Mesenchymal stem cell (in vitro differentiated cells and primary cell): ENCODE measurements around the gene YEATS4.

Experiments
- DNase-seq: peaks from one replicate; pipeline ENCODE4 v3.0.0-alpha.2; 2013
- H2AFZ ChIP-seq: one replicate; pipeline ENCODE4 v1.6.1; 2013; ENCODE audit warnings: low read depth, mild to moderate bottlenecking, control low read depth, inconsistent platforms, low read length, moderate library complexity
- H2AK5ac ChIP-seq: 2 replicates; pipeline ENCODE4 v1.6.1; 2013; ENCODE audit warnings: low read length, moderate library complexity, mild to moderate bottlenecking, inconsistent platforms; ENCODE audit not compliant: severe bottlenecking
- H2BK120ac ChIP-seq: one replicate; pipeline ENCODE4 v1.6.1; 2013; ENCODE audit warnings: low read depth, mild to moderate bottlenecking, inconsistent platforms, low read length, moderate library complexity
- H2BK12ac ChIP-seq, 2 experiments: one replicate each; pipeline ENCODE4 v1.6.1; 2013; ENCODE audit warnings: inconsistent platforms in 2 of 2, low read length in 2 of 2, mild to moderate bottlenecking in 2 of 2, moderate library complexity in 2 of 2, control low read depth in 1 of 2
- H2BK15ac ChIP-seq: one replicate; pipeline ENCODE4 v1.6.1; 2013; ENCODE audit warnings: mild to moderate bottlenecking, low read depth, inconsistent platforms; ENCODE audit not compliant: poor library complexity, severe bottlenecking
- H2BK5ac ChIP-seq: 2 replicates; pipeline ENCODE4 v1.6.1; 2013; ENCODE audit warnings: low read depth, mild to moderate bottlenecking, low read length, control low read depth, inconsistent platforms; ENCODE audit not compliant: poor library complexity, severe bottlenecking
- H3K14ac ChIP-seq, 2 experiments: one replicate each; pipeline ENCODE4 v1.6.1; 2013; ENCODE audit warnings: inconsistent platforms in 2 of 2, low read length in 2 of 2, control low read depth in 1 of 2, mild to moderate bottlenecking in 1 of 2, moderate library complexity in 1 of 2
- H3K18ac ChIP-seq, 2 experiments: one replicate each; pipeline ENCODE4 v1.6.1; 2013; ENCODE audit warnings: inconsistent platforms in 2 of 2, low read length in 2 of 2, control low read depth in 1 of 2, low read depth in 1 of 2, mild to moderate bottlenecking in 1 of 2
- H3K23ac ChIP-seq, 2 experiments: one replicate each; pipeline ENCODE4 v1.6.1; 2013; ENCODE audit warnings: inconsistent platforms in 2 of 2, low read length in 2 of 2, mild to moderate bottlenecking in 2 of 2, moderate library complexity in 2 of 2, control low read depth in 1 of 2
- H3K27ac ChIP-seq: 2 replicates; pipeline ENCODE4 v1.5.1; 2013; ENCODE audit warnings: mild to moderate bottlenecking, moderate library complexity, low read length, control low read depth, inconsistent platforms; ENCODE audit not compliant: poor library complexity, severe bottlenecking
- H3K27me3 ChIP-seq, 2 experiments: 2 replicates each; pipeline versions ENCODE4 v1.6.1 to v1.7.0; 2013; ENCODE audit warnings: low read length in 2 of 2, mild to moderate bottlenecking in 2 of 2, moderate library complexity in 2 of 2, control low read depth in 1 of 2, inconsistent platforms in 1 of 2; ENCODE audit not compliant: control insufficient read depth in 1 of 2, insufficient read depth in 1 of 2
- H3K36me3 ChIP-seq, 2 experiments: 2 replicates each; pipeline versions ENCODE4 v1.6.1 to v1.7.0; 2013; ENCODE audit warnings: low read length in 2 of 2, control low read depth in 1 of 2, inconsistent platforms in 1 of 2, low read depth in 1 of 2, mild to moderate bottlenecking in 1 of 2; ENCODE audit not compliant: insufficient read depth in 2 of 2, control insufficient read depth in 1 of 2
- H3K4ac ChIP-seq, 2 experiments: one replicate each; pipeline ENCODE4 v1.6.1; 2013; ENCODE audit warnings: inconsistent platforms in 2 of 2, low read length in 2 of 2, mild to moderate bottlenecking in 2 of 2, moderate library complexity in 2 of 2, control low read depth in 1 of 2, low read depth in 1 of 2
- H3K4me1 ChIP-seq: 2 replicates; pipeline ENCODE4 v1.6.1; 2013; ENCODE audit warnings: low read depth, low read length, control low read depth; ENCODE audit not compliant: control insufficient read depth, insufficient read depth
- H3K4me2 ChIP-seq: 2 replicates; pipeline ENCODE4 v1.6.1; 2013; ENCODE audit warnings: low read length, mild to moderate bottlenecking, inconsistent platforms; ENCODE audit not compliant: poor library complexity, severe bottlenecking
- H3K4me3 ChIP-seq, 2 experiments: 2 replicates each; pipeline versions ENCODE4 v1.5.1 to v1.7.0; 2013; ENCODE audit warnings: low read length in 2 of 2, mild to moderate bottlenecking in 2 of 2, control low read depth in 1 of 2, low read depth in 1 of 2; ENCODE audit not compliant: insufficient read depth in 1 of 2
- H3K79me1 ChIP-seq: replicated peaks from 2 replicates; pipeline ENCODE4 v1.6.1; 2013; ENCODE audit warnings: mild to moderate bottlenecking, control low read depth, low read length, inconsistent platforms; ENCODE audit not compliant: poor library complexity, severe bottlenecking
- H3K9ac ChIP-seq: 2 replicates; pipeline ENCODE4 v1.7.0; 2013; ENCODE audit warnings: mild to moderate bottlenecking, low read length, moderate library complexity
- H3K9me3 ChIP-seq: 2 replicates; pipeline ENCODE4 v1.7.0; 2013; ENCODE audit warnings: mild to moderate bottlenecking, low read length; ENCODE audit not compliant: control insufficient read depth
- H4K8ac ChIP-seq: one replicate; pipeline ENCODE4 v1.6.1; 2013; ENCODE audit warnings: inconsistent platforms, mild to moderate bottlenecking, low read length, moderate library complexity
- H4K91ac ChIP-seq: one replicate; pipeline ENCODE4 v1.6.1; 2013; ENCODE audit warnings: mild to moderate bottlenecking, low read length, inconsistent platforms
- WGBS: methylation state at CpG from one replicate; pipeline ENCODE4 v1.1.7; 2013; ENCODE audit warnings: mixed read lengths; 5-methylcytosine and 5-hydroxymethylcytosine counted together

Gene YEATS4

GRCh38 chr12:69331909-69332684, 27.4 kb upstream of the YEATS4 start:
- Histone ChIP-seq H2BK15ac (no peak overlapping the region), H3K36me3 (no peaks in the 10 kb centered on the region), H4K8ac (no peak overlapping the region), H3K14ac (no peak overlapping the region), H3K4ac (no peak overlapping the region), H3K4me1 (no peaks in the 10 kb centered on the region), H3K79me1 (no peaks in the 10 kb centered on the region), H2BK5ac (no peak overlapping the region), H2BK12ac (no peak overlapping the region), H3K27ac (no peak overlapping the region), H2BK120ac (no peak overlapping the region), H3K23ac (no peak overlapping the region), H2AFZ (no peak overlapping the region), H3K9me3 (no peaks in the 10 kb centered on the region), H3K27me3 (peaks cover 12 to 55% of the 10 kb centered on the region in 2 experiments), H3K4me2 (no peak overlapping the region), H3K4me3 (no peak overlapping the region), H3K18ac (no peak overlapping the region), H2AK5ac (no peak overlapping the region), H3K9ac (no peak overlapping the region), H4K91ac (no peak overlapping the region)
- DNase-seq, result no peak
- 95% methylated on average over 18 of the region's 20 CpGs for WGBS

- H3K4me1 ChIP-seq, result no peaks in the 10 kb centered on the region
- no peak overlapping the region for H4K8ac ChIP-seq
- no peak overlapping the region for H3K9ac ChIP-seq
- H3K27ac ChIP-seq, result no peak overlapping the region
- no peak overlapping the region for H4K91ac ChIP-seq
- DNase-seq, result no peak
- 96% methylated on average over 6 of the region's 6 CpGs for WGBS
- H3K4me3 ChIP-seq, result no peak overlapping the region
- no peak overlapping the region for H2BK12ac ChIP-seq
- H3K36me3 ChIP-seq, result no peaks in the 10 kb centered on the region
- H3K14ac ChIP-seq, result no peak overlapping the region
- H2BK15ac ChIP-seq, result no peak overlapping the region
- H3K79me1 ChIP-seq, result no peaks in the 10 kb centered on the region
- no peak overlapping the region for H2AFZ ChIP-seq
- H3K23ac ChIP-seq, result no peak overlapping the region
- no peaks in the 10 kb centered on the region for H3K9me3 ChIP-seq
- H3K4ac ChIP-seq, result no peak overlapping the region
- H3K18ac ChIP-seq, result no peak overlapping the region
- no peak overlapping the region for H3K4me2 ChIP-seq
- H2BK120ac ChIP-seq, result no peak overlapping the region
- H2AK5ac ChIP-seq, result no peak overlapping the region
- peaks cover 12 to 49% of the 10 kb centered on the region in 2 experiments for H3K27me3 ChIP-seq
- no peak overlapping the region for H2BK5ac ChIP-seq
Observed at GRCh38 chr12:69332815-69333358, 26.7 kb upstream of the YEATS4 start.

GRCh38 chr12:69334158-69334557, 25.4 kb upstream of the YEATS4 start:
- no peak overlapping the region for H3K18ac ChIP-seq
- no peak overlapping the region for H3K4ac ChIP-seq
- H3K4me1 ChIP-seq, result no peaks in the 10 kb centered on the region
- no peak for DNase-seq
- no peak overlapping the region for H3K4me3 ChIP-seq
- H2AK5ac ChIP-seq, result no peak overlapping the region
- no peaks in the 10 kb centered on the region for H3K9me3 ChIP-seq
- no peak overlapping the region for H3K23ac ChIP-seq
- H3K27ac ChIP-seq, result no peak overlapping the region
- no peak overlapping the region for H4K8ac ChIP-seq
- no peak overlapping the region for H2BK15ac ChIP-seq
- H3K79me1 ChIP-seq, result no peaks in the 10 kb centered on the region
- H3K14ac ChIP-seq, result no peak overlapping the region
- H2AFZ ChIP-seq, result no peak overlapping the region
- H4K91ac ChIP-seq, result no peak overlapping the region
- H2BK12ac ChIP-seq, result no peak overlapping the region
- H3K27me3 ChIP-seq, result peaks cover 6 to 37% of the 10 kb centered on the region in 2 experiments
- no peaks in the 10 kb centered on the region for H3K36me3 ChIP-seq
- H3K4me2 ChIP-seq, result no peak overlapping the region
- no peak overlapping the region for H2BK120ac ChIP-seq
- no peak overlapping the region for H3K9ac ChIP-seq
- no peak overlapping the region for H2BK5ac ChIP-seq

DNA sequence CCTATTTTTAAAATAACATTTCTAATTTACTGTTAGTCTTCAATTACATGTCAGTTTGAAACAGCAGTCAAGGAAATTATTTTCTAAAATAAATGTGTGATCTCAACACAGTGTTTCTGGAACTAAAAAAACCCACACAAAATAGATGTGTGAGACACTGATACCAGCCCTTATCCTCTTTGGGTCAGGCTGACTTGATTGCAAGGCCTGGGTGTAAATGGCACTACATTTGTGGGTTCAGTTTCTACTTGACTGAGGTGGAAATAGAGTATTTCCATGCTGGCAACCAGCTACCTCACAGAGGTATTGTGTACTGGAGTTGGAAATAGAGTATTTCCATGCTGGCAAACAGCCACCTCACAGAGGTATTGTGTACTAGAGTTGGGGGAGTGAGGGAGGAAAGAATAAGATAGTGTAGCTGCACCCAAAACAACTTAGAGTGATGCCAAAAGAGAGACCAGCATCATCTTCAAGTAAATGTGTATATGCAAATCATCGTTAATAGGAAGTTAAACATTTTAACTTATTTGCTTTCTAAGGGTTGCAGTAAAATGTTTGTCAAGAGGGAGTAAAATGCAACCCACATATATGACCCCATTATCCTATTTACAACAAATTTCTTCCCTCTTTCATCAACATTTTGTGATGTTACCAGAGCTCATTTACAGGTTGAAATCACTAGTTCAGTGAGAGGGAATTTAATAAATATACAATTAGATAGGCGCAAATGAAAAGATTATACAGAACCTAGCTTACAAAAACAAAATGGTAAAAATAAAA, 22.0 kb upstream of the YEATS4 start:
- Histone ChIP-seq H3K9ac (no peak overlapping the region), H2BK5ac (no peak overlapping the region), H3K4ac (no peak overlapping the region), H3K18ac (no peak overlapping the region), H2AFZ (no peak overlapping the region), H3K27ac (no peak overlapping the region), H4K8ac (no peak overlapping the region), H4K91ac (no peak overlapping the region), H2BK15ac (no peak overlapping the region), H3K23ac (no peak overlapping the region), H3K4me1 (no peaks in the 10 kb centered on the region), H2BK12ac (no peak overlapping the region), H3K36me3 (no peaks in the 10 kb centered on the region), H3K27me3 (peaks cover 0 to 11% of the 10 kb centered on the region in 2 experiments), H3K4me3 (no peak overlapping the region), H3K4me2 (no peak overlapping the region), H3K9me3 (no peaks in the 10 kb centered on the region), H3K79me1 (no peaks in the 10 kb centered on the region), H2AK5ac (no peak overlapping the region), H3K14ac (no peak overlapping the region), H2BK120ac (no peak overlapping the region)
- WGBS, result no CpG with 5 or more reads among the region's 2 CpGs
- no peak for DNase-seq
